NT2/D1 (cell line): ENCODE results near the gene MIPEP.

ENCODE experiments used
- SUZ12 ChIP-seq: IDR thresholded peaks from 2 replicates; pipeline ENCODE4 v1.6.1; 2011; ENCODE audit not compliant: insufficient read length, insufficient read depth; ENCODE audit errors: extremely low read depth
- YY1 ChIP-seq: IDR thresholded peaks from 2 replicates; pipeline ENCODE4 v1.6.1; 2011; ENCODE audit not compliant: insufficient read length, insufficient read depth

- TF ChIP-seq YY1 (no peak), SUZ12 (no peak)
Observed at GRCh38 chr13:23695711-23696464, 193.3 kb downstream of the MIPEP start.
